Transverse colon (tissue), 4 donors: Measurements from ENCODE around the gene NUP93. TPM values are rescaled to one million over a fixed set of nuclear protein-coding genes. Genes with fewer than 3 reads are reported as not detected.

Experiments
- DNase-seq: peaks from one replicate; pipeline ENCODE4 v3.0.0-alpha.2; 2019
- H3K27ac ChIP-seq, 4 donors: fragments of 200-600 bp; sonication (generic); 2 replicates each; pipeline ENCODE4 v1.5.1; 2016 to 2018; ENCODE audit warnings: inconsistent platforms in 4 of 4
- H3K27me3 ChIP-seq: fragments of 200-600 bp; sonication (generic); 2 replicates; pipeline ENCODE4 v1.5.1; 2017; ENCODE audit warnings: inconsistent platforms
- H3K36me3 ChIP-seq, 4 donors: fragments of 200-600 bp; sonication (generic); 2 replicates each; pipeline ENCODE4 v1.5.1; 2017 to 2019; ENCODE audit warnings: inconsistent platforms in 4 of 4
- H3K4me1 ChIP-seq, 4 donors: fragments of 200-600 bp; sonication (generic); 2 replicates each; pipeline ENCODE4 v1.5.1; 2017 to 2020; ENCODE audit warnings: inconsistent platforms in 4 of 4
- H3K4me3 ChIP-seq, 4 donors: fragments of 200-600 bp; sonication (generic); 1 replicate in 1 of 4; 2 replicates in 3 of 4; pipeline versions ENCODE4 v1.5.1 to v1.6.1; 2017 to 2019; ENCODE audit warnings: inconsistent platforms in 4 of 4
- H3K9me3 ChIP-seq, 2 donors: fragments of 200-600 bp; sonication (generic); 2 replicates each; pipeline ENCODE4 v1.5.1; 2017 to 2019; ENCODE audit warnings: inconsistent platforms in 2 of 2
- EP300 ChIP-seq: sonication (generic); formaldehyde crosslinking; IDR thresholded peaks from one replicate; pipeline ENCODE4 v1.6.1; 2017; ENCODE audit warnings: antibody characterized with exemption, low read depth
- POLR2A ChIP-seq: fragments of 450-650 bp; IDR thresholded peaks from one replicate; pipeline ENCODE4 v1.6.1; 2016; ENCODE audit warnings: antibody characterized with exemption, mild to moderate bottlenecking, moderate library complexity
- POLR2AphosphoS5 ChIP-seq, 3 donors: sonication (generic); formaldehyde crosslinking; IDR thresholded peaks; one replicate each; pipeline ENCODE4 v1.6.1; 2016; ENCODE audit warnings: antibody characterized with exemption in 3 of 3
- WGBS, 2 donors: methylation state at CpG; one replicate each; pipeline ENCODE4 v1.1.5; 2018; ENCODE audit warnings: low coverage in 1 of 2; 5-methylcytosine and 5-hydroxymethylcytosine counted together
- in situ Hi-C, 4 donors: fragments of 200-750 bp; cut with MboI; loops; one replicate each; pipeline versions ENCODE4 v1.15.0 to v1.15.1; 2017; ENCODE audit warnings: low sequenced_read_pairs in 3 of 4, low pct_ligation_motif_present in 1 of 4, low pct_unique_long_range_greater_than_20kb in 1 of 4
- intact Hi-C: fragments of 100-400 bp; cut with DNase I; formaldehyde crosslinking; loops from one replicate; pipeline ENCODE4 v1.15.1; 2023; ENCODE audit warnings: low total_unique reads
- total RNA-seq, 4 donors: library from RNA; depleted of rRNA; stranded (reverse); fragments of >200 nt; gene quantifications; one replicate each; pipeline ENCODE4 v1.1.0, GENCODE V29; 2016
- TF ChIP-seq, protein P1 (sequence below), 5 experiments: fragments of 200-600 bp in 3 of 5; fragments of 450-650 bp in 2 of 5; sonication (generic) in 3 of 5; IDR thresholded peaks; 1 replicate in 2 of 5; 2 replicates in 3 of 5; pipeline ENCODE4 v1.5.1; 2016 to 2017; ENCODE audit warnings: antibody characterized with exemption in 5 of 5, inconsistent platforms in 3 of 5, mild to moderate bottlenecking in 2 of 5, moderate library complexity in 1 of 5

The NUP93 gene
- 10 to 100 TPM in 3 of 4 donors, 1 to 10 TPM in 1; 8.6 to 42.4 (median 20.6) TPM for total RNA-seq

DNA sequence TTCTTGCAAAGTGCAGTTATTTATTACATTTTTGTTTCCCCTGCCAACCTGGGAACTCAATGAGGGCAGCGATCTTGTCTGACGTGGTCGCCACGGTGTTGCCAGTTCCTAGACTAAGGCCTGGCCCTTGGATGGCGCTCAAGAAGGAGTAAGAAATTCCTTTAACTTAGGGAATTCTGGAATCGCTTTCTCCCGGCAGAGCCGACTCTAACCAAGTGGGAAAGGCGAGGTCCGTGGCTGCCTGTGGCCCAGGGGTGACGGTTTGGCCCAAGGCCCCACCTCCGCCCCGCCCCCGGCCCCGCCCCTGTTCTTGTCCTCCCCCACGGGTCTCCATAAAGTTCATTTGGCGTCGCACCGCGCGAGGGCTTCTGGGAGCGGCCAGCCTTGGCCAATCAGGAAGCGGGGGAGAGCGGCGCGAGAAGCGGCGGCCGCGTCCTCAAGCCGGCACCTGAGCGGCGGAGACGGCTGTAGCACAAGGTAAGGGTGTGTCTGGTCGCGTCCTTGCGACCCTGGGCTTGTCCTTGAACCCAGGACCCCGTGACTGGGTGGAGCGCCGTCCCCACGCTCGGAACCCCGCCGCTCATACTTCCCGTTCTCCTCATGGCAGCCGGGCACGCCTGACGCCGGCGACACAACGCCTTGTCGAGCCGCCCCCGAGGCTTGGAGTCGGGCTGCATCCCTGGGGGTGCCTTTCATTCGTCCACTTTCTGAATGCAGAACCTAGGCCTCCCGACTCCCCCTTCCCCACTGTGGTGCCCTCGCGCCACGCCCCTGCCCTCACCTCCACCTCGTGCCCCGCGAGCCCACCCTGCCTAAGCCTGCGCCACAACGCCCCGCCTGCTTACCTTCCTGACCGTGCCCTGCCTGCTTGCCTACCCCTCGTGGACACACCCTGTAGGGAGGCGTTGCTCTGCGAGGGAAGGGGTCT, at the start of gene NUP93:
Gene NUP93 (plus strand): TSS at position 395 of the 928 bp plus-strand sequence. CDS start 18,119 bp downstream, outside the sequence.
- intact Hi-C loops, result no loop called here
- Histone ChIP-seq H3K4me3 (peak within 1 kb of the TSS; percentile 68 to 91 (median 78)), H3K36me3 (no peaks in the 10 kb centered on the region), H3K9me3 (no peaks in the 10 kb centered on the region), H3K27me3 (no peaks in the 10 kb centered on the region), H3K4me1 (peaks cover 0 to 23% (median 14%) of the 10 kb centered on the region in 4 donors), H3K27ac (peak within 1 kb of the TSS; percentile 83 to 91 (median 88))
- WGBS, 2 donors, result 1% methylated on average over 67 of the region's 70 CpGs; no CpG with 5 or more reads in 1 of the 2 donors
- TF ChIP-seq POLR2AphosphoS5 (IDR thresholded peaks at IDR 0.05) (peak; percentile 76 to 83 (median 80)), POLR2A (peak; percentile 63), EP300 (no peak)
- TF ChIP-seq, protein P1, sequence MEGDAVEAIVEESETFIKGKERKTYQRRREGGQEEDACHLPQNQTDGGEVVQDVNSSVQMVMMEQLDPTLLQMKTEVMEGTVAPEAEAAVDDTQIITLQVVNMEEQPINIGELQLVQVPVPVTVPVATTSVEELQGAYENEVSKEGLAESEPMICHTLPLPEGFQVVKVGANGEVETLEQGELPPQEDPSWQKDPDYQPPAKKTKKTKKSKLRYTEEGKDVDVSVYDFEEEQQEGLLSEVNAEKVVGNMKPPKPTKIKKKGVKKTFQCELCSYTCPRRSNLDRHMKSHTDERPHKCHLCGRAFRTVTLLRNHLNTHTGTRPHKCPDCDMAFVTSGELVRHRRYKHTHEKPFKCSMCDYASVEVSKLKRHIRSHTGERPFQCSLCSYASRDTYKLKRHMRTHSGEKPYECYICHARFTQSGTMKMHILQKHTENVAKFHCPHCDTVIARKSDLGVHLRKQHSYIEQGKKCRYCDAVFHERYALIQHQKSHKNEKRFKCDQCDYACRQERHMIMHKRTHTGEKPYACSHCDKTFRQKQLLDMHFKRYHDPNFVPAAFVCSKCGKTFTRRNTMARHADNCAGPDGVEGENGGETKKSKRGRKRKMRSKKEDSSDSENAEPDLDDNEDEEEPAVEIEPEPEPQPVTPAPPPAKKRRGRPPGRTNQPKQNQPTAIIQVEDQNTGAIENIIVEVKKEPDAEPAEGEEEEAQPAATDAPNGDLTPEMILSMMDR (IDR thresholded peaks at IDR 0.05), result no peak
- DNase-seq, result peak; percentile 94
- in situ Hi-C loops, result no loop called here

DNA sequence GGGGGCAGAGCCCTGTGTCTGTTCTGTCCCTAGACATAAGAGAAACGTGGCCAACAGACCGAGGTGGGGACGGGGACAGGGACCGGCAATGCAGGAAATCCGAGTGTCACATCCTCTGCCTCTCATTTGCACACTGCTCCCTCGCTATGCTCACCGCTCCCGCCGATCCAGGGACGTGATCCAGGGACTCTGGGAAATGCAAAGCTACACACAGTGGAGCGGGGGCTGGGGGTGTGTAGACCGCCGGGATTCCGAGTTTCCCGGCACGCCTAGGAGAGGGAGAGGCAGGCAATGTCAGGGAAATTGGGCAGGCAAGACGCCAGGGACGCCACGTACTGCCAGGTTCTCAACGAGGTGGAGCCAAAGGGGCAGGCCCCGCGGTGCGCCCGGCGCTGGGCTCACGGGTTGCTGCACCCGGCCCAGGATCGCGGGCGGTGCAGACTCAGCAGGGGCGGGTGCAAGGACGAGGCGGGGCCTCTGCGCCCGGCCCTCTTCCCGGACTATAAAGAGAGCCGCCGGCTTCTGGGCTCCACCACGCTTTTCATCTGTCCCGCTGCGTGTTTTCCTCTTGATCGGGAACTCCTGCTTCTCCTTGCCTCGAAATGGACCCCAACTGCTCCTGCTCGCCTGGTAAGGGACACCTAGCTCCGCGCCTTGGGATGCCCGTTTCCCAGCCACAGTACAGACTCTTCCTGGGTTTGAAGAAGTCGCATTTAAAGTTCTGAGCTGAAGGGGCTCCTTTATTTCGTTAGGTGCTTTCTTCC, 47.8 kb upstream of the NUP93 start, which contains the start of gene MT1X:
Gene MT1X (plus strand): TSS at position 532 of the 764 bp plus-strand sequence. CDS start 71 bp downstream, at position 603.
- Histone ChIP-seq H3K27me3 (no peaks in the 10 kb centered on the region), H3K4me3 (peak within 1 kb of the TSS; percentile 43 to 79 (median 55)), H3K9me3 (no peaks in the 10 kb centered on the region), H3K27ac (peak within 1 kb of the TSS; percentile 79 to 87 (median 82)), H3K4me1 (peaks cover 3 to 20% (median 11%) of the 10 kb centered on the region in 4 donors), H3K36me3 (no peaks in the 10 kb centered on the region)
- in situ Hi-C loops, result no loop called here
- 0% methylated on average over 10 to 46 of the region's 49 CpGs for WGBS, 2 donors
- intact Hi-C loops, result loop anchor here (5.0 kb wide), 2 partner anchors 55 to 75 kb away; partner anchors contain the start of genes MT1E and MT2A
- DNase-seq, result peak; percentile 94
- TF ChIP-seq POLR2AphosphoS5 (IDR thresholded peaks at IDR 0.05), result peak in 2 of 3 donors; percentile 97
- TF ChIP-seq, protein P1 (IDR thresholded peaks at IDR 0.05), result no peak
- TF ChIP-seq POLR2A, result peak; percentile 97
- TF ChIP-seq EP300, result peak; percentile 96

DNA sequence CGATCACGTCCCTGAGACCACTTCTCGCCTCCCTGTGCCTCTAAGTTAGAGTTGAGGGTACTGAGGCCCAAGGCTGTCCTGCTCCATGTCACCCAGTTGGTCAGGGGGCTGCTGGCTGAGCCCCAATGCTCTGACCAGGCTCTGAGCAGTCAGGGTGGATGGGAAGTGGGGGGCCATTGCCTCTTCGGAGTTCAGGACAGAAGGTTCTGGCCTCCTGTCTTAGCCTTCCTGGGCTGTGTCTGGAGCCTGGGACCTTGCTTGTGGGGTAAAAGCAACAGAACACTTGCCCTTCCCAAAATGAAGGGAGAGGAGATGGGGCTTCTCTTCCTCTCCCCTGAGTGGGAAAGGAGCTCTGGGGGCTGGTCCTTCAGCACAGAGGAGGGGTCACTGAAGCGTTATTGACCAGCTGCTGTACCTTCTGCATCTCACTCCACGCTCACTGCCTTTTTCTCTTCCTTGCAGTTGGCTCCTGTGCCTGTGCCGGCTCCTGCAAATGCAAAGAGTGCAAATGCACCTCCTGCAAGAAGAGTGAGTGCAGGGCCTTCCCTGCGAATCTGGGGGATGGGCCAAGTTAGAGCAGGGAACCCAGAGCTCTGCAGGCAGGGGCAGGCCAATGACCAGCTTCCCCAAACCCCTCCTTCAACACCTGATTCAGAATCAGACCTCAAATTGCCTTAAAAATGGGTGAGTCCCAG, 47.1 kb upstream of the NUP93 start:
- TF ChIP-seq EP300 (no peak), POLR2A (no peak), POLR2AphosphoS5 (IDR thresholded peaks at IDR 0.05) (no peak)
- TF ChIP-seq, protein P1 (IDR thresholded peaks at IDR 0.05), result no peak
- no peaks in the 10 kb centered on the region for H3K9me3 ChIP-seq
- peak overlapping the region; percentile 79 to 87 (median 82) for H3K27ac ChIP-seq
- peak; percentile 20 for DNase-seq
- 17 to 30% methylated on average over 1 to 8 of the region's 8 CpGs for WGBS, 2 donors
- H3K36me3 ChIP-seq, result no peaks in the 10 kb centered on the region
- H3K4me1 ChIP-seq, result peaks cover 3 to 20% (median 11%) of the 10 kb centered on the region in 4 donors
- no peaks in the 10 kb centered on the region for H3K27me3 ChIP-seq
- in situ Hi-C loops (no loop called here), intact Hi-C loops (loop anchor here (5.0 kb wide), 2 partner anchors 56 to 76 kb away; partner anchors contain the start of genes MT1E and MT2A)
- peak overlapping the region; percentile 43 to 79 (median 55) for H3K4me3 ChIP-seq
